ENCODE results near the gene NANOS3.
A peak's percentile ranks its signal among the peaks of the same experiment; 100 is the strongest.
"Not testable (repeated sequence)": the region's sequence is repeated elsewhere in the genome, so short reads cannot be mapped to it uniquely, and the experiment has no call there.

Gene NANOS3

GRCh38 chr19:13843104-13843921 lies 33.6 kb upstream of the NANOS3 start:
- DNase-seq, result no peak

- no peak for DNase-seq
Measured at GRCh38 chr19:13844130-13844631, 32.8 kb upstream of the NANOS3 start.

- DNase-seq, result peak; percentile 97
Measured at GRCh38 chr19:13846557-13847406, 30.2 kb upstream of the NANOS3 start.

DNA sequence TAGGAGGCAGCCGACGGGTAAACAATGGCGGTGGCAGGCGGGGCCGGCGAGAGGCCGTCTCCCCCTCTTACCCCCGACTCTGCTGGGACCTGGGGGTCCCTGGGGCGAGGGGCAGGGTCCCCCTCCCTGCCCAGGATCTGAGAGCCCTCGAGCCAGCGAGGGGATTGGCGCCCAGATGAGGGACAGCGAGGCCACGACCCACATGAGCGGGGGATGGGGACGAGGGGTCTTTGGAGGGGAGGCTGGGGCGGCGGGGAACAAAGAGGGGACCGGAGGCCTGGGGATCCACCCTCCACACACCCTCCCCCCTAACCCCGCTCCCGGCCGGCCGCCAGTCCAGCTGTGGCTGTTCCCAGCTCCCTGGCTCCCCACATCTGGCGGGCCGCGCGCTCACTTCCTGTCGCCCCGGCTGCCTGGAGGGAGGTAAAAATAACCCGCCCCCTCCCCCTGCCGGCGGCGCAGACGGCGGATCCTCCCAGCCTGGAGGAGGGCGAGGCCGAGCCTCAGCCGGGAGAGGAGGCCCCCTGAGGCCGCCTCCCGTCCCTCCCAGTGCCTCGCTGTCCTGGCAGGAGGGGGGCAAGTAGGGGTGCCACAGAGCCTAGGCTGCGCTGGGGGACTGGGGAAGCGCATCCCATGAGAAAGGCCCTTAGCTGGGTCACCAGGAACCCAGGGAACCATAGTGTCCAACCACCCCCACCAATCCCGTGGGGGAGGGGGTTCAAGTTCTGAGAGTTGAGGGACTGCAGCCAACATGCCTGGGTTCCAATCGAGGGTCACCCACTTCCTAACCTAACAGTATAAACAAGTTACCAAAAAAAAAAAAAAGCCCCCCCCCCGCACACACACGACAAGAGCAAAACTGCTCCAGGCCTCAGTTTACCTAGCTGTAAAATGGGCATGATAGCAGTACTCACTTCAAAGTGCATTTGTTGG lies 29.3 kb upstream of the NANOS3 start:
- DNase-seq, result peak; percentile 94

DNA sequence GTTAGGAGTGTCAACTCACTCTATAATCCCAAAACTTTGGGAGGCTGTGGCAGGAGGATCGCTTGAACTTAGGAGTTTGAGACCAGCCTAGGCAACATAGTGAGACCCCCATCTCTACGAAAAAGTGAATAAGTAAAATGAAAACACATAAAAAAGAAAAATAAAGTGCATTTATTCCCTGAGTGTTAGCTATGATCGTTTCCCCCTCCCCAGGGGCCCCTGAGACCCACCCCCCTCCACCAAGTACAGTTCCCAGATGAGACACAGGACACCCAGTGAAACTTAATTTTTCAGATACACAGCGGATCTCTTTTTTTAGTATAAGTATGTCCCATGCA lies 28.6 kb upstream of the NANOS3 start:
- DNase-seq, result no peak

DNA sequence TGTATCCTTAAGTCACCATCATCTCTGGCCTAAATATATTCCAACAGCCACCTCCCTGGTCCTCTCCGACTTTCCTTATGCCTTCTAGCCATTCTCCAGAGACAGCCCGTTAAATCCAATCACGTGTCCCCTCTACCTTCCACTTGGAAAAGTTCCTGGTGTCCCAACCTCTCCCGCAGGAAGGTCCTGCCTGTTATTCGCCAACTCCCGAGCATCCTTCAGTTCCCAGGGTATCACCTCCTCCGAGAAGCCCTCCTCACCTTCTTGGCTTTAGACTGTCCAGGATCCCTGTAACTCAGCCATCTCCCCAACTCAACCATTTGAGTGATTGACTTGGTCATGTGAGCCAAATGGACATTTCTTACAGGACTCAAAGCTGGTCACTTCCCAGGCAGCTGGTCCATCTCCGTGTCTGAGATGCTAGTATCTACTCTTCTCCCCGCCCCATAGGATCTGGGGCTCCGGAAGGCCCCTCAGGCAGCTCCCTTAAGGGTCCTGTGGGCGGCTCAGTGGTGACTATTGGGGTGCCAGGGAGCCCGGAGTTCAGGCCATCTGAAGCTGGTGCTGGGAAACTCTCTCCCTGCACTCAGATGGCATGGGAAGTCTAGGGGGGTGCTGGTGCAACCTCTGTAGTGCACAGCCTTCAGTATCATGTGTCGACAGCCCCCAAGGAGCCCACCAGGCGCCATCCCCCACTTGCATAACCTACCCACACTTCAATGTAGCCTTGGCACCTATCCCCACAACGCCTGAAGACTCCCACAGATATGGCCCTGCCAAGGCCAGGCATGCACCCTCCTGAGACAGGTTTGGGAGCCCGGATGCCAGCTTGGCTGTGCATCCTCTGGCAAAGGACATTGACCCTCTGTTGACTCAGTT lies 27.9 kb upstream of the NANOS3 start:
- DNase-seq, result no peak

DNA sequence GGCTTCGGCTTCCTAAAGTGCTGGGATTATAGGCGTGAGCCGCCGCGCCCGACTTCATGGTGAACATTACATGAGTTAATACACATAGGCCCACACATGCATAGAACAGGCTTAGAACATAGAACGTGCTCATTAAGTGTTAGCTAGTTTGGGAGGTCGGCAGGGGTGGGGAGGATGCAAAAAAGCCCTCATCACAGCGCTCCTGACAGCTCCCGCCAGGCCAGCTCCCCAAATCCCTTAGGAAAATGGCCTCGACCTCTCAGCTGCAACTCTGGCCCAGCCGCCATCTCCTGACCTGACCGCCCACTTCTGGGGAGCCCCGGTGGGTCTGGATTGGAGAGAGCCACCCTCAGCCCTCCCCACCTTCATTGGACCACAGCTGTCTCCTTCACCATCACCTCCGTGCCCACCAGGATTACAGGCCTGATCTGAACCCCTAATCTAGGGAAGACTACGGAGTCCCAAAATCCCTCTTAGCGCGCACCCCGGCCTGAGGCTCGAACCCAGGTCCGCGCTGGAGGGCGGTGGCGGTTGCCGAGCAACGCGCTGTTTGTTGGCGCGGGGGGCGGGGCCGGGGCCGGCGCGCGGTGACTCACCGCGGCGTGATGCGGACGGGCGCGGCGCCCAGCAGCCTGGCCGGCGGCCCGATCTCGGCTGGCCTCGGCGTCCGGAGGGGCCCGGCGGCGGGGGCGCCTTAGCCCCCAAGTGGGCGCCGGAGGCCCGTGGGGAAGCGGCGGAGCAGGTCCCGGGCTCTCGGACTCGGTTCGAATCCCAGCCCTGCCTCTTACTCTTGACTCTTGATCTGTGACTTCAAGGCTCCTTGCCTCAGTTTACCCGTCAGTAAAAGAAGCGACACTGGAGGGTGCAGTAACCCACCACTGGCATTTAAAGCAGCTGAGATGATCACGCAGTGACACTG lies 26.7 kb upstream of the NANOS3 start:
- DNase-seq, result peak; percentile 73

- no peak for DNase-seq
Measured at GRCh38 chr19:13850910-13851733, 25.8 kb upstream of the NANOS3 start.

- not testable (repeated sequence) for DNase-seq
Measured at GRCh38 chr19:13851734-13852114, 25.2 kb upstream of the NANOS3 start.

DNA sequence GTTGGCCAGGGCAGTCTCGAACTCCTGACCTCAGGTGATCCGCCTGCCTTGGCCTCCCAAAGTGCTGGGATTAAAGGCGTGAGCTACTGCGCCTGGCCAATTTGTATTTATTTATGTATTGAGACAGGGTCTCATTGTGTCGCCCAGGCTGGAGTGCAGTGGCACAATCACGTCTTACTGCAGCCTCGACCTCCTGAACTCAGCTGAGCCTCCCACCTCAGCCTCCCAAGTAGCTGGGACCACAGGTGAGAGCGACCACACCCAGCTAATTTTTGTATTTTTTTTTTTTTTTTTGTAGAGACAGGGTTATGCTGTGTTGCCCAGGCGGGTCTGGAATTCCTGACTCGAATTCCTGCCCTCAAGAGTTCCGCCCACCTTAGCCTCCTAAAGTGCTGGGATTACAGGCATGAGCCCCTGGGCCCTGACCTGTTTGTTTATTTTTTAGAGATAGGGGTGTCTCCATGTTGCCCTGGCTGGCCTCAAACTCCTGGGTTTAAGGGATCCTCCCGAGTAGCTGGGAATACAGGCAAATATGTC lies 24.7 kb upstream of the NANOS3 start:
- DNase-seq, result not testable (repeated sequence)

DNA sequence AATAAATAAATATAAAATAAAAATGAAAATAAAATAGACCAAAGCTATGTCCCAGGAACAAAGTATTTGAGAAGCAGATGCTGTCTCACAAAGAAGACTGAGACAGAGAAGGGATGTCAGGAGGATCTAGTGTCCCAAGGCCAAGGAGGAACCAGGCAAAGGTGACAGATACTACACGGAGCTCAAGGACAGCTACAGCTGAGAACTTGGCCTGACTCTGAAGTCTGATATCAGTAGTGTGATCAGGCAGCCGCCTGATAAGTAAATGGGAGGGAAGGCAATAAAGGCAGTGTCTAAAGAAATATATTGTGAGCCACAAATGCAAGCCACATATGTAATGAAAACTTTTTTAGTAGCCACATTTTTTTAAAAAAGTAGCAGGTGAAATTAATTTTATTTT lies 20.4 kb upstream of the NANOS3 start:
- no peak for DNase-seq

GRCh38 chr19:13859361-13859880 lies 17.5 kb upstream of the NANOS3 start:
- DNase-seq, result no peak

GRCh38 chr19:13860679-13861391 lies 16.1 kb upstream of the NANOS3 start:
- DNase-seq, result no peak

- no peak for DNase-seq
Measured at GRCh38 chr19:13861392-13861713, 15.6 kb upstream of the NANOS3 start.

GRCh38 chr19:13861714-13862531 lies 15.0 kb upstream of the NANOS3 start:
- peak; percentile 87 for DNase-seq

DNA sequence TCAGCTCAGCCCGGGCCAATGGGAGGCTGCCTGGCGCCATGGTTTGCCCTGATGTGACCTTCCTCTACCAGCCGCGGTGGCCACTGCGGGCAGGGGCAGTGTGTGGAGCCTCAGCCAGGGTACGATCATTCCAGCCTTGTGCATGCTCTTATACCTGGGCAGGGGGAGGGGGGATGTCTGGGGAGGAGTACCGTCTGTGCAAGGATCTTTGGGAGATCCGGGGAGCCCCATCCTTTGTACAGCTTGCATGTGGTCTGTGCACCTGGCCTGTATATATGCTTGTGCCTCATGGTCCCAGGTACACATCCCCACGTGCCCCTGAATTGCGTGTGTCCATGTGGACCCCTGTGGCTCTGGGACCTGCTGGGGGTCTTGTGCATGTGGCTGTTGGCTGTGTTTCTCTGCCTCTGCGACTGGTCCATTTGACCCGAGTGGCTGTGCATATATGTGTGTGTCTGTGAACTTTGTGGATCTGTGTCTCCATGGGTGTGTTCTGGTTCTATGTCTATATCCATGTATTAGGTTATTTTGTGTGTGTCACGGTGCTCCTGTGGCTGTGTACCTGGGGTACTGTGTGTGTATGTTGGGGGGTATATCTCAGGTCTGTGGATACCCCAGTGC lies 12.8 kb upstream of the NANOS3 start:
- peak; percentile 66 for DNase-seq
